Fibroblast of mammary gland (primary cell): ENCODE results near the gene BEGAIN.

Experiments
- DNase-seq: peaks from one replicate; pipeline ENCODE4 v3.0.0-alpha.2; 2010; ENCODE audit warnings: low read depth
- H3K4me3 ChIP-seq: 2 replicates; pipeline ENCODE4 v1.5.1; 2011; ENCODE audit warnings: low read depth, mild to moderate bottlenecking, low read length, moderate library complexity; ENCODE audit not compliant: control insufficient read depth
- TF ChIP-seq, protein P1 (sequence below): conservative IDR thresholded peaks from 2 replicates; pipeline ENCODE4 v1.5.1; 2011; ENCODE audit warnings: low read depth, low read length, inconsistent platforms; ENCODE audit not compliant: control insufficient read depth, insufficient read depth

BEGAIN gene

DNA sequence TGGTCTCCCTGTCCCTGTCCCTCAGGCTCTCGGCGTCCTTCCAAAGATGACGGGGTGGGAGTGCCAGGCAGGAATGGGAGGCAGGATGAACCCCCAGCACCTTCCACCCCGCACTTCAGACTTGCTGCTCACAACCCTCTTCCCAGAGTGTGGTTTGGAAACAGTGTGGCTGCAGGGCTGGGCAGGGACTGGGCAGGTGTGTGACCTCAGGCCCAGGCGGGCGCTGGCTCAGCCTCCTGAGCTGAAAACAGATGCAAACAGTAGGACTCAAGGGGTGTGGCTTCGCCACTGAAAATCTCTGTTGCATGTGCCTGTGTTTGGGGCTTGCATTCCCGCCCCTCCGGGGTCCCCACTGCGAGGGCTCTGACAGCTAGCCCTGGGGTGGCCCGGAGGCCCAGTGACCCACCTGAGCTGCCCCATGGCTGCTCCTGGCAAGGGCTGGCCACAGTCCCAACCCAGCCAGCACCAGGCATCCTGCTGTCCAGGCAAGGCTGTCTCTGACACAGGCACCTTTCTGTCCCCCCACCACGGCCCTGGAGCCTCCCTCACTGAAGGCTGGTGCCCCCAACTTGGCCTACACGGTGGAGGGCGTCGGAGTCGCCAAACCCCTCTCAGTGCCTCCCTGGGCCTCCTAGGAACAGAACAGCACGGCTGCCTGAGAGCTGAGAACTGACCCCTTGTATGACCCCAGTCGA lies 46.1 kb downstream of the BEGAIN start:
- DNase-seq = no peak

DNA sequence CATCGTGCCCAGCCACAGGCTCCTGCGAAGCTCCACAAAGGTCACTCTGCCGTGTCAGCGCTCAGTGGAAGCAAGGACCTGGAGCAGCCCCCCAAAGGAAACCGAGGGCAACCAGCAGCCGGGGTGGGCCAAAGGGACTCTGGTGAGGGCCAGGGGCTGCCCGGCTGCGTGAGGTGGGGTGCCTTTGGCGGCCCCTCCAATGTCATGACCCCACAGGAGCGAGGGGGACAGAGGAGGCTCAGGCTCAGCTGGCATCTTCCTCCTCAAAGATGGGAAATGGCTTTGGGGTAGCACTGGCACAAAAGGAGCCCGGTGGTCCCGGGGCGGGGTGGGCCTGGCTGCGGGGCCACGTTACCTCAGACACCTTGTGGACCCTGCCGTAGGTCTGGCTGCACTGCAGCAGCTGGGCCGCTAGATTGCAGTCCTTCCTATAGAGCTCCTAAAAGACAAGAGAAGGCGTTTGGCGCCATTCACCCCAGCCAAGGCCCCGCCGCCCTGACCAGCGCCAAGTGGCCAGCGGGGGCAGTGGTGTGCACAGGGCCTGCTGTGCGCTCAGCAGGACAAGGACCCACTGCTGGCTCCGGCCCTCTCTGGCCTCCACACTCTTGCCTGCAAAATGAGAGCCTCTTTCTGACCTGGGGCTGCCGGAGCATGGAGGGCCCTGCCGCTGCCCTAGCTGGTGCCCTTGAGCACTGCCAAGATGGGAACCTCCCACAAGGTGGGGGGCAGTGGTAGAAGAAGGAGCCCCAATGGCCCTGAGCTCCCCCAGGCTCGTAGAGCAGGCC lies 46.9 kb downstream of the BEGAIN start:
- no peak for DNase-seq
- TF ChIP-seq, protein P1, sequence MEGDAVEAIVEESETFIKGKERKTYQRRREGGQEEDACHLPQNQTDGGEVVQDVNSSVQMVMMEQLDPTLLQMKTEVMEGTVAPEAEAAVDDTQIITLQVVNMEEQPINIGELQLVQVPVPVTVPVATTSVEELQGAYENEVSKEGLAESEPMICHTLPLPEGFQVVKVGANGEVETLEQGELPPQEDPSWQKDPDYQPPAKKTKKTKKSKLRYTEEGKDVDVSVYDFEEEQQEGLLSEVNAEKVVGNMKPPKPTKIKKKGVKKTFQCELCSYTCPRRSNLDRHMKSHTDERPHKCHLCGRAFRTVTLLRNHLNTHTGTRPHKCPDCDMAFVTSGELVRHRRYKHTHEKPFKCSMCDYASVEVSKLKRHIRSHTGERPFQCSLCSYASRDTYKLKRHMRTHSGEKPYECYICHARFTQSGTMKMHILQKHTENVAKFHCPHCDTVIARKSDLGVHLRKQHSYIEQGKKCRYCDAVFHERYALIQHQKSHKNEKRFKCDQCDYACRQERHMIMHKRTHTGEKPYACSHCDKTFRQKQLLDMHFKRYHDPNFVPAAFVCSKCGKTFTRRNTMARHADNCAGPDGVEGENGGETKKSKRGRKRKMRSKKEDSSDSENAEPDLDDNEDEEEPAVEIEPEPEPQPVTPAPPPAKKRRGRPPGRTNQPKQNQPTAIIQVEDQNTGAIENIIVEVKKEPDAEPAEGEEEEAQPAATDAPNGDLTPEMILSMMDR = no peak
- H3K4me3 ChIP-seq = no peak overlapping the region

More for the DNA sequence above, 46.1 kb downstream of the BEGAIN start:
- TF ChIP-seq, protein P1 = no peak
- H3K4me3 ChIP-seq = no peak overlapping the region

DNA sequence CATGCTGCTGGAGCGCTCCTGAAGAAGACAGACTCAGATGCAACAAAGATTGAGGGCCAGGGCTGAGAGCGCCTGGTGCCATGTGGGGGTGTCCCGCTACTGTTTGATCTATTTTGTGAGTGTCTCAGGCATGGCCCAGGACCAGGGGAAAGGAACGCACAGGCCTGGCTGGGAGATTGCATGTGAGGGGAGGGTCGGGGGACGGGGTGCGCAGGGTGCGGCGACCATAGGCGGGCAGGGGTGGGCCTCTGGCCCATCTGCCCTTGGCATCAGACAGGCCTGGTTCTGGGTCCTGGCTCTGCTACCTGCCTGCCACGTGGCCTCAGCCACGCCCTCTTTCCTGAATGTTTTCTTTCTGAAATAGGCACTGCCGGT lies 47.5 kb downstream of the BEGAIN start:
- H3K4me3 ChIP-seq = no peak overlapping the region
- TF ChIP-seq, protein P1 = no peak
- no peak for DNase-seq

DNA sequence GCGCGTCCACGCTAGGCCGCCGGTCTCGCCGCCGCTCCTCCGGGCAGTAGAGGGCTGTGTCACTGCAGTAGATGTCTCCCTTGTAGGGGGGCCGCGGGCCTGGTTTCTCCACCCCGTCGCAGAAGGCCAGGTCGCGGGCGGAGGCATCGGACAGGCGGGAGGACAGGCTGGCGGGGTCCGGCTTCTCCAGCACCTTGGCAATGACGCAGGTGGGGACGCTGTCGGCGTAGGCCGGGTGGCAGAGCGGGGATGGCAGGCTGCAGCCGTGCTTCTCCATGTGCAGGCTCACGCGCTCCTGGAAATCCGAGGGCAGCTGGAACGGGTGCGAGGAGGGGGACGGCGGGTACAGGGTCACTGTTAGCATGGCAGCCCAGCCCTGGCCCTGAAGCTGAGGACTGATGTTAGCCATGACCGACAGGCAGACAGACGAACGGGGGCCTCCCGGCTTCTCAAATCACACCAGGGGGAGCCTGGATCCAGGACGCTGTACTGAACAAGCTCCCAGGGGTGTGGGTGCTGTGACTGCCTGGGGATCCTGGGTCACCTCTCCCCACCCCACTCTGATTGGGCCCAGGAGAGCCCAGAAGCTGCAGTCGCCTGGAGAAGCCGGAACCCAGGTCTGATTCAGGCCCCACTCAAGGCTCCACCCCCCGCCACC lies 48.1 kb downstream of the BEGAIN start:
- no peak for DNase-seq
- TF ChIP-seq, protein P1 = no peak
- no peak overlapping the region for H3K4me3 ChIP-seq

DNA sequence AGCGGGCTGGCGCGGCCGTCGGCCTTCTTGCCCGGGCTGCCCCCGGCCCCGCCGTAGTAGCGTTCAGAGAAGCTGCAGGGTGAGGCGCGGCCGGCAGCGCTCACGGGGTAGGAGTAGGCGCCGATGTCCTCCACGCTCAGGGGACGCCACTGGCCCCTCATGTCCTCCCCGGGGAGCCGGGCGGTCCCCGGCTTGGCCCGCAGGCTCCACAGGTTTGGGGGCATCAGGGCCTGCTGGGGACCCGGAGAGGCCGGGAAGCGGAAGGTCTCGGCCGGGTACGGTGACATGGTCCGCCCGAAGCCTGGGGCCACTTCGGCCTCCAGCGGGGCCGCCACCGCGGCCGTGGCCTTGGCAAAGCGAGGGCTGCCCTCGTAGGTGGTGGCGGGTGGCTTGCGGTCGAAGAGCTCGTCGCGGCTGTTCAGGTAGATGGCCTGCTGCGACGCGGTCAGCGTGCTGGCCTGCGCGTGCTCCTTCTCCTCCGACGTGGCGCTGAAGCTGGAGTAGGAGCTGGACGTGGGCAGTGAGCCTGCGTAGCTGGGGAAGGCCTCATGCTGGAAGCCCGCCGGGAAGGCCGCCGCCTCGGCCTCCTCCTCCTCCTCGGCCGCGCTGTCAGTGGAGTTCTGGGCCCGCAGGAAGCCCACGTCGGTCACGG lies 48.7 kb downstream of the BEGAIN start:
- TF ChIP-seq, protein P1 = no peak
- H3K4me3 ChIP-seq = no peak overlapping the region
- DNase-seq = no peak
